ENCODE results near the gene MYBPC3.
"Not testable (repeated sequence)": the region's sequence is repeated elsewhere in the genome, so short reads cannot be mapped to it uniquely, and the experiment has no call there.

MYBPC3 gene

GRCh38 chr11:47336595-47336994 lies 15.9 kb downstream of the MYBPC3 start:
- Histone ChIP-seq H3K9ac (ENCODE audit: low read depth, low read length, poor library complexity, severe bottlenecking) (no peak overlapping the region), H3K9me3 (ENCODE audit: insufficient read depth, low read depth, low read length) (no peaks in the 10 kb centered on the region), H3K36me3 (ENCODE audit: insufficient read depth, low read length) (peaks cover under 1% of the 10 kb centered on the region; the same call in 1 of the 2 replicates), H3F3A (ENCODE audit: low read depth) (no peaks in the 10 kb centered on the region), H3K79me2 (ENCODE audit: insufficient read depth, low read length) (no peaks in the 10 kb centered on the region), H3K9me2 (replicated peaks; ENCODE audit: low read depth, low read length) (no peaks in the 10 kb centered on the region), H3K27me3 (ENCODE audit: insufficient read depth, low read length, poor library complexity, severe bottlenecking) (no peaks in the 10 kb centered on the region), H3K4me1 (ENCODE audit: insufficient read depth, low read length, poor library complexity, severe bottlenecking) (no peaks in the 10 kb centered on the region), H4K20me1 (ENCODE audit: insufficient read depth, low read length, poor library complexity, severe bottlenecking) (no peaks in the 10 kb centered on the region), H2AFZ (ENCODE audit: low read length) (no peak overlapping the region), H3K4me2 (ENCODE audit: low read depth, low read length, poor library complexity, severe bottlenecking) (no peak overlapping the region), H3K4me3 (ENCODE audit: low read length, poor library complexity, severe bottlenecking) (no peak overlapping the region)
- TF ChIP-seq EZH2phosphoT487 (IDR thresholded peaks at IDR 0.05; ENCODE audit: borderline replicate concordance) (no peak), CTCF (conservative IDR thresholded peaks at IDR 0.05; ENCODE audit: low read length) (no peak)

DNA sequence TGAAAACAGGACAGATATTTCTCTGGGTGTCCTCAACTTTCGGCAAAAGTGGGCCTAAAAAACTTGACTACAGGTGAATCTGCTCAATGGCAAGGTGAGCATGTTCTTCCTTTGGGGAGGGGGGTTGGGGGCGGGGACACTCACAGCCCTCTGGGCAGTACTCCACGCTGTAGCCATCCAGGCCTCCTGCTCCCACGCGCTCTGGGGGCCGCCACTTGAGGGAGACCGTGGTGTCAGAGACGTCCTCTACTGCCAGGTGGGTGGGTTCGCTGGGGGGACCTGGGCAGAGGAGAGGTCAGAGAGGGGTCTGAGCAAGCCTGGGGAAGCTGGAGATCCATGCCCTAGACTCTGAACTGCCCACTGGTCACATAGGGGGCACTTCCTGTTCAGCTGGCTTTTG lies 16.8 kb downstream of the MYBPC3 start:
- H3K9ac ChIP-seq (ENCODE audit: low read depth, low read length, poor library complexity, severe bottlenecking), result no peak overlapping the region
- no peaks in the 10 kb centered on the region for H3K9me2 ChIP-seq (replicated peaks; ENCODE audit: low read depth, low read length)
- H3K79me2 ChIP-seq (ENCODE audit: insufficient read depth, low read length), result no peaks in the 10 kb centered on the region
- no peaks in the 10 kb centered on the region for H4K20me1 ChIP-seq (ENCODE audit: insufficient read depth, low read length, poor library complexity, severe bottlenecking)
- H3K4me1 ChIP-seq (ENCODE audit: insufficient read depth, low read length, poor library complexity, severe bottlenecking), result no peaks in the 10 kb centered on the region
- no peak overlapping the region for H3K4me3 ChIP-seq (ENCODE audit: low read length, poor library complexity, severe bottlenecking)
- no peaks in the 10 kb centered on the region for H3K27me3 ChIP-seq (ENCODE audit: insufficient read depth, low read length, poor library complexity, severe bottlenecking)
- H2AFZ ChIP-seq (ENCODE audit: low read length), result no peak overlapping the region
- H3K4me2 ChIP-seq (ENCODE audit: low read depth, low read length, poor library complexity, severe bottlenecking), result no peak overlapping the region
- TF ChIP-seq EZH2phosphoT487 (IDR thresholded peaks at IDR 0.05; ENCODE audit: borderline replicate concordance) (no peak), CTCF (conservative IDR thresholded peaks at IDR 0.05; ENCODE audit: low read length) (no peak)
- no peaks in the 10 kb centered on the region for H3K9me3 ChIP-seq (ENCODE audit: insufficient read depth, low read depth, low read length)
- peaks cover 3% of the 10 kb centered on the region; the same call in 1 of the 2 replicates for H3K36me3 ChIP-seq (ENCODE audit: insufficient read depth, low read length)
- no peaks in the 10 kb centered on the region for H3F3A ChIP-seq (ENCODE audit: low read depth)

DNA sequence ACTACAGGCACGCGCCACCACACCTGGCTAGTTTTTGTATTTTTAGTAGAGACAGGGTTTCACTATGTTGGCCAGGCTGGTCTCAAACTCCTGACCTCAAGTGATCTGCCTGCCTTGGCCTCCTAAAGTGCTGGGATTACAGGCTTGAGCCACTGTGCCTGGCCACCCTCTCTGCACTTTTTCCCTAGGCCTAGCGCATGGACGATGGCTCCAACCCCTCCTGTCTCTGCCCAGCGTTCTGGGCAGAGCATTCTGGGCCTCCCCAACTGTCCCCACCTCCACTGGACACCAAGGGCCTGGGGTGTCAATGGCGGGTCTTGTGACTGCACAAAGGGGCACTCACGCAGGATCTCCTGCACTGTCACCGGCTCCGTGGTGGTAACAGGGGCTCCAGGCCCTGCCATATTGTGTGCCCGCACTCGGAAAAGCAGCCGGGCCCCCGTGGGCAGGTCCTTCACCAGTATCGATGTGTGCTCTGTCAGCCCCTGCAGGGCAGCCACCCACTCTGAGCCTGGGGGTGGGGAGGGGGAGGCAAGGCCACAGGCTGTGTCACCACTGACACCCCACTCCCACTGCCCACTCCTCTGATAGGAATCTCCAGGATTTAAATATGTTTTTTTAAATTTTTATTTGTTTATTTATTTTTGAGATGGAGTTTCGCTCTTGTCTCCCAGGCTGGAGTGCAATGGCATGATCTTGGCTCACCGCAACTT lies 17.6 kb downstream of the MYBPC3 start:
- H3K4me2 ChIP-seq (ENCODE audit: low read depth, low read length, poor library complexity, severe bottlenecking); H3K9me2 ChIP-seq (replicated peaks; ENCODE audit: low read depth, low read length); H3K27me3 ChIP-seq (ENCODE audit: insufficient read depth, low read length, poor library complexity, severe bottlenecking); H4K20me1 ChIP-seq (ENCODE audit: insufficient read depth, low read length, poor library complexity, severe bottlenecking); H3K9ac ChIP-seq (ENCODE audit: low read depth, low read length, poor library complexity, severe bottlenecking); H3K4me1 ChIP-seq (ENCODE audit: insufficient read depth, low read length, poor library complexity, severe bottlenecking); H3K36me3 ChIP-seq (ENCODE audit: insufficient read depth, low read length); H3K4me3 ChIP-seq (ENCODE audit: low read length, poor library complexity, severe bottlenecking); H3F3A ChIP-seq (ENCODE audit: low read depth); H3K9me3 ChIP-seq (ENCODE audit: insufficient read depth, low read depth, low read length); H3K79me2 ChIP-seq (ENCODE audit: insufficient read depth, low read length); H2AFZ ChIP-seq (ENCODE audit: low read length): not testable (repeated sequence)

GRCh38 chr11:47333886-47334443 lies 18.5 kb downstream of the MYBPC3 start:
- Histone ChIP-seq H3F3A (ENCODE audit: low read depth) (no peaks in the 10 kb centered on the region), H3K27me3 (ENCODE audit: insufficient read depth, low read length, poor library complexity, severe bottlenecking) (no peaks in the 10 kb centered on the region), H2AFZ (ENCODE audit: low read length) (no peak overlapping the region), H3K9me3 (ENCODE audit: insufficient read depth, low read depth, low read length) (no peaks in the 10 kb centered on the region), H3K4me2 (ENCODE audit: low read depth, low read length, poor library complexity, severe bottlenecking) (no peak overlapping the region), H3K9ac (ENCODE audit: low read depth, low read length, poor library complexity, severe bottlenecking) (no peak overlapping the region), H4K20me1 (ENCODE audit: insufficient read depth, low read length, poor library complexity, severe bottlenecking) (no peaks in the 10 kb centered on the region), H3K79me2 (ENCODE audit: insufficient read depth, low read length) (no peaks in the 10 kb centered on the region), H3K9me2 (replicated peaks; ENCODE audit: low read depth, low read length) (no peaks in the 10 kb centered on the region), H3K36me3 (ENCODE audit: insufficient read depth, low read length) (peaks cover 3% of the 10 kb centered on the region; the same call in 1 of the 2 replicates), H3K4me1 (ENCODE audit: insufficient read depth, low read length, poor library complexity, severe bottlenecking) (no peaks in the 10 kb centered on the region), H3K4me3 (ENCODE audit: low read length, poor library complexity, severe bottlenecking) (no peak overlapping the region)
- TF ChIP-seq EZH2phosphoT487 (IDR thresholded peaks at IDR 0.05; ENCODE audit: borderline replicate concordance) (no peak), CTCF (conservative IDR thresholded peaks at IDR 0.05; ENCODE audit: low read length) (no peak)

Data from Loucy (cell line).